Activated T-helper 2 cell treated with anti-CD3 and anti-CD28 coated beads, Interferon-gamma antibody, Interleukin-2, Interleukin-4, amounts not matched to agents 10 μg/mL and 5 μg/mL and 100 μg/mL, durations not matched to agents 14 hours and 24 hours and 36 hours (primary cell): ENCODE measurements around the gene TSPAN18. TPM values are rescaled to one million over a fixed set of nuclear protein-coding genes. Genes with fewer than 3 reads are reported as not detected.

ENCODE experiments used
- DNase-seq: peaks from one replicate; pipeline ENCODE4 v3.0.0; 2021; ENCODE audit warnings: low spot score
- H3K27ac Mint-ChIP-seq: one replicate; pipeline ENCODE4 v1.8.0; 2021; ENCODE audit warnings: mixed read lengths
- H3K27me3 Mint-ChIP-seq: one replicate; pipeline ENCODE4 v1.8.0; 2021; ENCODE audit warnings: low read depth, mixed read lengths
- H3K36me3 Mint-ChIP-seq: one replicate; pipeline ENCODE4 v1.8.0; 2021; ENCODE audit warnings: low read depth, mixed read lengths
- H3K4me1 Mint-ChIP-seq: one replicate; pipeline ENCODE4 v1.8.0; 2021; ENCODE audit warnings: low read depth, mixed read lengths
- H3K4me3 Mint-ChIP-seq: one replicate; pipeline ENCODE4 v1.8.0; 2021; ENCODE audit warnings: low read depth, mild to moderate bottlenecking, moderate library complexity, mixed read lengths
- H3K9me3 Mint-ChIP-seq: one replicate; pipeline ENCODE4 v1.8.0; 2021; ENCODE audit warnings: mixed read lengths
- intact Hi-C: fragments of 100-400 bp; cut with micrococcal nuclease; formaldehyde crosslinking; loops from one replicate; pipeline ENCODE4 v1.15.1; 2023
- total RNA-seq: library from RNA; stranded (reverse); gene quantifications from 2 replicates; pipeline ENCODE4 v1.2.3, GENCODE V29; 2022

The TSPAN18 gene
- total RNA-seq, 1 donor from 2014 or later = 0.87 TPM

DNA sequence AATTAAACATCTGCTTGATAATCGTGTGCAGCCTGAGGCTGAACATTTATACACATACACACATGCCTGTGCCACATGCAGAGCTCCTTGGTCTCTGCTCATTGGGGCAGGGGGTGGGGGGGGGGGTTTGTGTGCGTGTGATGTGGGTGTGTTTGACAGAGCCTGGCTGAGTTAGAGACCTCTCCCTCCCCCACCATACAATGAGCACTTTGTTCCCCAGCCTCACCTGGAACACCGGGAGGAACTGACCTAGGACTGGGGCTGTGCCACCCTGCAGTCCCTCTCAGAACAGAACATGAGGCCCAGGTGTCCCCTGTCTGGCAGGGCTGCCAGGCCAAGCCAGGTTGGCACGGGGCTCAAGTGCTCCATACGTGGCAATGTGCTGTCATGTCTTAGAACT lies 127.3 kb downstream of the TSPAN18 start:
- Mint-ChIP-seq H3K36me3 (no peaks in the 10 kb centered on the region), H3K9me3 (no peaks in the 10 kb centered on the region), H3K4me1 (peaks cover 6% of the 10 kb centered on the region), H3K27me3 (peaks cover 45% of the 10 kb centered on the region), H3K4me3 (no peak overlapping the region), H3K27ac (no peak overlapping the region)
- intact Hi-C loops = no loop called here
- no peak for DNase-seq

DNA sequence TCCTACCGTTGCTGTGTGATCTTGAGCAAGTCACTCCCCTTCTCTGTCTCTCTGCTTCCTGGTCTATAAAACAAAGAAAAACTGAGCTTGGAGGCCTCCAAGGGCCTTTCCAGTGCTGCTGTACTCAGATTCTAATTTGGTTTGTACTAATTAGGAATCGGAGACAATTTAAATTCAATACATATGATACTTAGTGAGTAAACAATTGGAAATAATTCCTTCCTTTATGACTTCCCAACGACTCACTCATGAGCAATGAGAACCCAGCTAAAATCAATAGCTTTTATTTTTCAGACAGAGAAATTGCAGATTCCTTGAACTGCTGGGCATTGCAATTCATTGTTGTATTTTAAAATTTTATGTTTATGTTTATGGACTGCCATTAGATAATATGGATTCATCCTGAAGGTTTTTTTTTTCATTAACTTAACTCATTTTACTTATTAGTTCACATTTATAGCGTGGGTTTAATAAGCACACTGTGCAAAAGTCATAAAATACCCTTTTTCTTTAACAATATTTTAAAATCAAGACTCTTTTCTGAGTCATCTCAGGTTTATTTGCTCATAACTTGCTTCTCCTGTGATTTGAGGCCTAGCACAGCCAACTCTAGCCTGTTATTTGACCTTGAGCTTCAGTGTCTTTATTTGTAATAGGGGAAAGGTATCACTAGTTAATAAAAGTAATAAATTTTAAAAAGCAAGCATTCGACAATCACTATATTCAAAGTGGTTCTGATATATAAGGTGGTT lies 128.2 kb downstream of the TSPAN18 start:
- peaks cover 53% of the 10 kb centered on the region for H3K27me3 Mint-ChIP-seq
- H3K4me1 Mint-ChIP-seq = peaks cover 6% of the 10 kb centered on the region
- no peak for DNase-seq
- intact Hi-C loops = no loop called here
- no peaks in the 10 kb centered on the region for H3K36me3 Mint-ChIP-seq
- no peak overlapping the region for H3K27ac Mint-ChIP-seq
- no peaks in the 10 kb centered on the region for H3K9me3 Mint-ChIP-seq
- no peak overlapping the region for H3K4me3 Mint-ChIP-seq

- intact Hi-C loops = no loop called here
- H3K27me3 Mint-ChIP-seq = peaks cover 56% of the 10 kb centered on the region
- H3K27ac Mint-ChIP-seq = no peak overlapping the region
Observed at GRCh38 chr11:44855493-44855849, 128.7 kb downstream of the TSPAN18 start.

GRCh38 chr11:44857490-44858090 lies 130.8 kb downstream of the TSPAN18 start:
- H3K4me1 Mint-ChIP-seq = peaks cover 21% of the 10 kb centered on the region
- H3K36me3 Mint-ChIP-seq = no peaks in the 10 kb centered on the region
- H3K9me3 Mint-ChIP-seq = no peaks in the 10 kb centered on the region
- no peak overlapping the region for H3K27ac Mint-ChIP-seq
- no peak for DNase-seq
- intact Hi-C loops = no loop called here
- peaks cover 53% of the 10 kb centered on the region for H3K27me3 Mint-ChIP-seq
- no peak overlapping the region for H3K4me3 Mint-ChIP-seq

More at GRCh38 chr11:44855493-44855849, 128.7 kb downstream of the TSPAN18 start:
- no peak for DNase-seq
- no peaks in the 10 kb centered on the region for H3K9me3 Mint-ChIP-seq
- no peaks in the 10 kb centered on the region for H3K36me3 Mint-ChIP-seq
- H3K4me3 Mint-ChIP-seq = no peak overlapping the region
- H3K4me1 Mint-ChIP-seq = peaks cover 6% of the 10 kb centered on the region

DNA sequence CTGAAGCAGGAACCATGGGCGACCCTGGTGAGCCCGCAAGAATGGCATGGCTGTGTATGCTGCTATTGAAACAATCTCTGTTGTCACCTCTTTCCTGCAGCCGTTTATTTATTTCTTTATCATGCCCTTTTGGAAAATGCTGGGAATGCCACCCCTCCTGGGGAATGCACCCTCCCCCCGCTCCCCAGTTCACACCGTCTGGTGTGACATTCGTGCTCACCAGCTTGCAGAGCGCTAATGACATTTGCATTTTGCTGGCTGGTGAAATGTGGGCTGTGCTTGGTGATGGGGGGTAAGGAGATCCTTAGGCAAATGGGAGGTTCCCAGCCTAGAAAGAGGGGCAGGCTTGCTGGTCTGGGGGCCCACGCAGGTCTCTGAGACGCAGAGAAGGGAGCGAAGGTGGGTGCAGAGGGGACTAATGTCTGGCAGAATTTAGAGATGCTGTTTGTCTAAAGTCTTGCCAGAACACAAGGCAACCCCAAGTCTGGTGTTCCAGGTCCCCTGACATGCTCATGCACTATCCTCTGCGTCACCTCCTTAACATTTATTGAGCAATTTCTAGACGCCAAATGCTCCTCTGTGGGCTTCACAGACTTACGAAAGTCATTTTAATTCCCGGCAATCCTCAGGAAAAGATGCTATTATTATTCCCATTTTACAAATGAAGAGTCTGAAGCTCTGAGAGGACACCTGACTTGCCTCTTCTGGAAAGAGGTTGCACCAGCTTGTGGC lies 132.2 kb downstream of the TSPAN18 start:
- Mint-ChIP-seq H3K36me3 (no peaks in the 10 kb centered on the region), H3K9me3 (no peaks in the 10 kb centered on the region), H3K27ac (no peak overlapping the region), H3K4me1 (peaks cover 25% of the 10 kb centered on the region), H3K27me3 (peaks cover 57% of the 10 kb centered on the region), H3K4me3 (no peak overlapping the region)
- intact Hi-C loops = no loop called here
- no peak for DNase-seq

DNA sequence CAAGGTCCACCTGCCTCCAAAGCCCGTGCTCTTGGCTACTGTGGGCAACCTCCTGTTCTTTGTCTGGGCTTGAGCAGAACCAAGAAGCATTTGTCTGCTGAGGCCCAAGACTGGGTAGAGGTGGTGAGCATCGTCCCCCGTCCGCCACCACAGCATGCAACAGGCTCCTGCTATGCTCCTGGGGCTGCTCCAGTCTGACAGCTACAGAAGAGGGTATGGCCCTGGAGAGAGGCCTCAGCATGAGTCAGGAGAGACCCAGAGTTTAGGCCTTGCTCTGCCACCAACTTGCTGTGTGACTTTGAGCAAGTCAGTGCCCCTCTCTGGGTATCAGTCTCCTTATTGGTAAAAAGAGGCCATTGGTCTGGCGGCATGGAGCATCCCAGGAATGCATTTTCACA lies 132.8 kb downstream of the TSPAN18 start:
- intact Hi-C loops = no loop called here
- Mint-ChIP-seq H3K9me3 (no peaks in the 10 kb centered on the region), H3K4me1 (peaks cover 25% of the 10 kb centered on the region), H3K27me3 (peaks cover 58% of the 10 kb centered on the region), H3K4me3 (no peak overlapping the region), H3K27ac (no peak overlapping the region), H3K36me3 (no peaks in the 10 kb centered on the region)
- DNase-seq = no peak

- intact Hi-C loops = loop anchor here (5.0 kb wide), 1 partner anchor 293 kb away; the partner anchor contains the start of gene CD82
- H3K9me3 Mint-ChIP-seq = no peaks in the 10 kb centered on the region
Observed at GRCh38 chr11:44860346-44860745, 133.6 kb downstream of the TSPAN18 start.

DNA sequence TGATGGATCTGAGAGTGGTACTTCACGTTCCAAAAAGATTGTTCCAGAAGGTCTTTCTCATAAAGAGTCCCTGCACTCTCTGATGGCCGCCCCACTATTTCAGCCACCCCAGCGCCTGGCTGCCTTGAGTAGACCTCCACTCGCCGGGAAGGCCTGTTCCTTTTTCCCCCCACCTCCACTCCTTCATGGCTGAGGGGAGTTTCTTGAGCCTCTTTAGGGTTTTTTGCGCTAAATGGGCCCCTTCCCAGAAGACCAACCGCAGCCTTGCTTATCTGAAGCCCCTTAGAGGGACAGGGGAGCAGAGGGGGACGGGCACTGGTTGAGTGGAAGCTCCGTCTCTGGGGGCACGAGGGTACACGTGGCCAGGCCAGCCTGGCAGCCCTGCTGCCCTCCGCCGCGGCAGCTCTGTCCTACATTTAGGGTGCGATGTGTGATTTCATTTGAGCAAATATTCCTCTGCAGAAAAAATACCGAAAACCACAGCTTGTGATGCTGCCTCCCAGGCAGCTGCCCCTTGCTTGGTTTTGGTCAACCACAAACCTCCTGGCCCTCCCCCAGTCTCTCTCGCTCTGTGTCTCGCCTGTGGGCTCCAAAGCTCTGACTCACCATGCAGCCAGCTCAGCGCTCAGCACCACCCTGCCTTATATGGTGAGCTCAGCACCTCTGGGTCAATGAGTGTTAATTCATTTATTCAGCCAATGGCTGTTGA lies 135.2 kb downstream of the TSPAN18 start:
- no peaks in the 10 kb centered on the region for H3K36me3 Mint-ChIP-seq
- peaks cover 64% of the 10 kb centered on the region for H3K27me3 Mint-ChIP-seq
- peaks cover 19% of the 10 kb centered on the region for H3K4me1 Mint-ChIP-seq
- H3K9me3 Mint-ChIP-seq = no peaks in the 10 kb centered on the region
- no peak overlapping the region for H3K4me3 Mint-ChIP-seq
- H3K27ac Mint-ChIP-seq = peak overlapping the region; percentile 14
- peak; percentile 76 for DNase-seq
- intact Hi-C loops = loop anchor here (1.0 to 5.0 kb wide), 2 partner anchors 9 to 295 kb away; partner anchors contain the start of gene CD82

More at GRCh38 chr11:44860346-44860745, 133.6 kb downstream of the TSPAN18 start:
- DNase-seq = no peak
- Mint-ChIP-seq H3K4me3 (no peak overlapping the region), H3K4me1 (peaks cover 23% of the 10 kb centered on the region), H3K27ac (no peak overlapping the region), H3K36me3 (no peaks in the 10 kb centered on the region), H3K27me3 (peaks cover 66% of the 10 kb centered on the region)

DNA sequence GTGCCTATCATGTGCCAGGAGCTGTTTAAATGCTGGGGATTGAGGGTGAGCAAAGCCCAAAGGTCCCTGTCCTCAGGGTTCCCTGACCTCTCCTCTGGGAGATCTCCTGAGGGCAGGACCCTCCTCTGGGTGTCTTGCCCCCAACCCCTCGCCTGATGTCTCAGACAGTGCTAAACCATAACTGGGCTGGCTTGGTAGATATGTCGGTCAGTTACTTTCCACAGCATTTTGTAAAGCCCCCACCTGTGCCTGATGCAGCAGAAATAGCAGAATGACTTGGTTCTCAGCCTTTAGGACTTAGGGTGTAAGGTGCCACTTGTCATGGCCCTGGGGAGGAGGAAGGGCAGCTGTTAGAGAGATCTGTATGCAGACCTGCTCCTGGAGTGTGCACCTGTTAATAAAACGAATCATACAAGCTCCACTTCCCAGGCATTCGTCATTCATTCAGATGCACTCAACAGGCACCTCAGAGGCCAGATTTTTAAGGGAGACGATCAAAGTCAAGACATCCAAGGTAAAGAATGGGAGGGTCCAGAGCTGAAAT lies 135.9 kb downstream of the TSPAN18 start:
- Mint-ChIP-seq H3K4me3 (no peak overlapping the region), H3K36me3 (no peaks in the 10 kb centered on the region), H3K4me1 (peaks cover 19% of the 10 kb centered on the region), H3K27ac (no peak overlapping the region), H3K9me3 (no peaks in the 10 kb centered on the region), H3K27me3 (peaks cover 65% of the 10 kb centered on the region)
- intact Hi-C loops = loop anchor here (1.0 to 5.0 kb wide), 2 partner anchors 9 to 295 kb away; partner anchors contain the start of gene CD82
- DNase-seq = no peak

GRCh38 chr11:44863231-44863630 lies 136.5 kb downstream of the TSPAN18 start:
- H3K27me3 Mint-ChIP-seq = peaks cover 63% of the 10 kb centered on the region
- no peak overlapping the region for H3K27ac Mint-ChIP-seq
- H3K4me1 Mint-ChIP-seq = peaks cover 19% of the 10 kb centered on the region
- no peaks in the 10 kb centered on the region for H3K36me3 Mint-ChIP-seq
- no peak for DNase-seq
- H3K9me3 Mint-ChIP-seq = no peaks in the 10 kb centered on the region
- no peak overlapping the region for H3K4me3 Mint-ChIP-seq
- intact Hi-C loops = loop anchor here (5.0 kb wide), 1 partner anchor 296 kb away; the partner anchor contains the start of gene CD82

DNA sequence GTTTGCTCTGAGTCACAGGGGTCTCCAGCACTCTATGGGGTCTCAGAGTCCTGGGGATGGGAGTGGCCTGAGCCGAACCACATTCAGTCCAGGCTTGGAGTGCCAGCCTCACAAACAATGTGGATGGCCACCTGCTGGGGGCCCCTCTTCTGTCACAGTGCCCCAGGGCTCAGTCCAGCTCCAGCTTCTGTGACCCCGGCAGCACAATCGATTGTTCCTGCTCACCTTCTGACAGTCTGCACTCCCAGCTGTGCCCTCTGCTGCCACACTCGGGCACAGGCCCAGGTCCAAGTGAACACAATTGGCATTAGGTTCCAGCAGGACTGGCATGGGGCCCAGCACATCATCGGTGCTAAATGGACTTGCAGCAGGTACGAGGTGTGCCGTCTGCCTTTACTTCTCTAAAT lies 139.1 kb downstream of the TSPAN18 start:
- Mint-ChIP-seq H3K36me3 (no peaks in the 10 kb centered on the region), H3K27me3 (peaks cover 51% of the 10 kb centered on the region), H3K4me3 (no peak overlapping the region), H3K27ac (no peak overlapping the region), H3K4me1 (peaks cover 19% of the 10 kb centered on the region), H3K9me3 (no peaks in the 10 kb centered on the region)
- intact Hi-C loops = no loop called here
- no peak for DNase-seq

DNA sequence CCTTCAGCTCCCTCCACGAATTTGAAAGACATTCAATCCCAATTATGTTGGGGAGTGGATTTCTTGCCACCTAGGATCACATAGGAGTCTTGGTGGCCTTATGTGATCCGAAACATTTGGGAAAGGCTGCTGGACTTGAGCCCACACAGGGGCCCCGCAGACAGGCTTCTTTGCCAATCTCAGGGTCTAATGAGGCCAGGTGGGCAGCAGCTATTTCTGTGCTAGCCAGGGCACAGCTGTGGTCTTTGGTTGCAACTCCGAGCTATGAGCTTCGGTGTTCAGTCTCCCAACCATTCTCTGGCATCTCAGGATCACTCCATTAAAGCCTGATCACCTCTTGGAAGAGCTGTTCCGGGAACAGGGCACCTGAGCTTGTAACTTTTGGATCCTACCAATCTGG lies 139.5 kb downstream of the TSPAN18 start:
- Mint-ChIP-seq H3K4me1 (peaks cover 16% of the 10 kb centered on the region), H3K36me3 (no peaks in the 10 kb centered on the region), H3K9me3 (no peaks in the 10 kb centered on the region), H3K4me3 (no peak overlapping the region), H3K27ac (no peak overlapping the region), H3K27me3 (peaks cover 48% of the 10 kb centered on the region)
- intact Hi-C loops = no loop called here
- no peak for DNase-seq
